HUES48 (cell line): ENCODE measurements around the gene MARCHF9.
"Not testable (repeated sequence)": the region's sequence is repeated elsewhere in the genome, so short reads cannot be mapped to it uniquely, and the experiment has no call there.

ENCODE experiments used
- H3K27ac ChIP-seq: one replicate; pipeline ENCODE4 v1.7.0; 2013; ENCODE audit warnings: low read depth, low read length, inconsistent platforms
- H3K27me3 ChIP-seq: 2 replicates; pipeline ENCODE4 v1.6.1; 2013; ENCODE audit warnings: mild to moderate bottlenecking, low read length; ENCODE audit not compliant: control insufficient read depth, insufficient read depth
- H3K36me3 ChIP-seq: 2 replicates; pipeline ENCODE4 v1.6.1; 2013; ENCODE audit warnings: low read length; ENCODE audit not compliant: control insufficient read depth, insufficient read depth
- H3K4me1 ChIP-seq: 2 replicates; pipeline ENCODE4 v1.6.1; 2013; ENCODE audit warnings: mild to moderate bottlenecking, low read length; ENCODE audit not compliant: control insufficient read depth, insufficient read depth
- H3K4me3 ChIP-seq: 2 replicates; pipeline ENCODE4 v1.5.1; 2013; ENCODE audit warnings: mild to moderate bottlenecking, low read depth, low read length
- H3K9ac ChIP-seq: 2 replicates; pipeline ENCODE4 v1.6.1; 2013; ENCODE audit warnings: mild to moderate bottlenecking, low read depth, low read length, moderate library complexity
- H3K9me3 ChIP-seq: 2 replicates; pipeline ENCODE4 v1.6.1; 2013; ENCODE audit warnings: low read length; ENCODE audit not compliant: control insufficient read depth, insufficient read depth

MARCHF9 gene

GRCh38 chr12:57718641-57719528 lies 36.0 kb upstream of the MARCHF9 start:
- Histone ChIP-seq H3K4me1 (no peaks in the 10 kb centered on the region), H3K36me3 (peaks cover 40% of the 10 kb centered on the region), H3K9ac (no peak overlapping the region), H3K9me3 (no peaks in the 10 kb centered on the region), H3K27me3 (peaks cover 4% of the 10 kb centered on the region), H3K27ac (no peak overlapping the region), H3K4me3 (no peak overlapping the region)

GRCh38 chr12:57719777-57720605 lies 34.9 kb upstream of the MARCHF9 start:
- Histone ChIP-seq H3K9me3 (no peaks in the 10 kb centered on the region), H3K4me1 (no peaks in the 10 kb centered on the region), H3K4me3 (no peak overlapping the region), H3K36me3 (peaks cover 40% of the 10 kb centered on the region), H3K9ac (no peak overlapping the region), H3K27me3 (peaks cover 15% of the 10 kb centered on the region), H3K27ac (no peak overlapping the region)

GRCh38 chr12:57720606-57721595 lies 34.0 kb upstream of the MARCHF9 start:
- Histone ChIP-seq H3K27me3 (peaks cover 22% of the 10 kb centered on the region), H3K27ac (no peak overlapping the region), H3K9me3 (no peaks in the 10 kb centered on the region), H3K9ac (no peak overlapping the region), H3K36me3 (peaks cover 40% of the 10 kb centered on the region), H3K4me3 (no peak overlapping the region), H3K4me1 (no peaks in the 10 kb centered on the region)

- H3K4me1 ChIP-seq, H3K9ac ChIP-seq, H3K4me3 ChIP-seq, H3K9me3 ChIP-seq, H3K27ac ChIP-seq: not testable (repeated sequence)
- Histone ChIP-seq H3K36me3 (peaks cover 32% of the 10 kb centered on the region), H3K27me3 (peaks cover 32% of the 10 kb centered on the region)
These were observed 32.9 kb upstream of the MARCHF9 start for GRCh38 chr12:57721846-57722608.

GRCh38 chr12:57722716-57723629 lies 31.9 kb upstream of the MARCHF9 start:
- Histone ChIP-seq H3K9ac (no peak overlapping the region), H3K9me3 (no peaks in the 10 kb centered on the region), H3K27me3 (peaks cover 41% of the 10 kb centered on the region), H3K36me3 (peaks cover 26% of the 10 kb centered on the region), H3K4me1 (no peaks in the 10 kb centered on the region), H3K27ac (no peak overlapping the region), H3K4me3 (no peak overlapping the region)

GRCh38 chr12:57723630-57723962 lies 31.3 kb upstream of the MARCHF9 start:
- no peaks in the 10 kb centered on the region for H3K4me1 ChIP-seq
- H3K27me3 ChIP-seq, result peaks cover 47% of the 10 kb centered on the region
- H3K36me3 ChIP-seq, result peaks cover 21% of the 10 kb centered on the region

GRCh38 chr12:57724003-57724935 lies 30.6 kb upstream of the MARCHF9 start:
- Histone ChIP-seq H3K4me3 (no peak overlapping the region), H3K27me3 (peaks cover 52% of the 10 kb centered on the region)

More at GRCh38 chr12:57723630-57723962, 31.3 kb upstream of the MARCHF9 start:
- Histone ChIP-seq H3K27ac (no peak overlapping the region), H3K9ac (no peak overlapping the region), H3K9me3 (no peaks in the 10 kb centered on the region), H3K4me3 (no peak overlapping the region)

GRCh38 chr12:57724936-57725740 lies 29.8 kb upstream of the MARCHF9 start:
- H3K4me3 ChIP-seq, result no peak overlapping the region

More at GRCh38 chr12:57724003-57724935, 30.6 kb upstream of the MARCHF9 start:
- H3K9ac ChIP-seq, result no peak overlapping the region
- no peak overlapping the region for H3K27ac ChIP-seq
- no peaks in the 10 kb centered on the region for H3K9me3 ChIP-seq
- peaks cover 16% of the 10 kb centered on the region for H3K36me3 ChIP-seq
- H3K4me1 ChIP-seq, result no peaks in the 10 kb centered on the region

More at GRCh38 chr12:57724936-57725740, 29.8 kb upstream of the MARCHF9 start:
- Histone ChIP-seq H3K27me3 (peaks cover 61% of the 10 kb centered on the region), H3K4me1 (no peaks in the 10 kb centered on the region), H3K27ac (no peak overlapping the region), H3K36me3 (peaks cover 9% of the 10 kb centered on the region; the same call in 1 of the 2 replicates), H3K9me3 (no peaks in the 10 kb centered on the region), H3K9ac (no peak overlapping the region)
